ENCODE results near the gene TMEM63C.

DNA sequence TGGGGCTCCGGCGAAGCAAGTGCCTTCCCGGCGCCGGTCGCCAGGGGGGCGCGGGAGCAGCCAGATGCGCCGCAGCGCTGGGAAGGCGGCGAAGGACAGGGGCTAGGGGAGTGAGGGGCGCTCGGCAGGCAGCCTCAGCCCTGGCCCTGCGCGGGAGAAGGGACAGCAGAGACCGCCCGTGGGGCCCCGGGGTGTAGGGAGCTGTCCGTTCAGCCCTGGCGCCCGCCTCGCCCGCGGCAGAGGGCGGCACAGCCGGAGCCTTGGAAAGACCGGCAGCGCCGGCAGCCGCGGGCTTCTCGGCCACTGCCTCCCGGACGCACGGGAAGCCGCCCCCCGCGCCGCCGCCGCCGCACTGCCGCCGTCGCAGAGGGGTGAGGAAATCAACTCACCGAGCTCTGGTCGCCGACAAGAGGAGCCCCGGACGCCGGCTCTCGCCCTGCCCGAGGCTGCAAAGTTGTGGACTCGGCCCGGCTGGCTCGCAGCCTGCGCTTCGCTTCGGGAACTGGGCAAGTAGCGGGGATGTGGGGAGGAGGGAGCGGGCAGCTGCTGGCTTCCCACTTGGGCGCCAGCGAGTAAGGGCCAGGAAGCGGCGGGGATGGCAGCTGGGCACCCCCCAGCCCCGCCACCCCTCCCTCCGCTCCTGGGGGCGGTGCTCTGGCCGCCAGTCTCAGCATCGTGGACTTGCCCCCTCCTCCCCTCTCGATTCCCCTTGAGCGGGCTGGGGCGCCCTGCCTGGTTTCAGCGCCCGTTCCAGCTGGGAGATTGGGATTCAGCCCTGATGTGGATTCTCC is 40.2 kb upstream of the TMEM63C start, which contains the start of gene ZDHHC22:
- no peak for TF ChIP-seq POLR2AphosphoS5 (IDR thresholded peaks at IDR 0.05)
- TF ChIP-seq, protein P1, sequence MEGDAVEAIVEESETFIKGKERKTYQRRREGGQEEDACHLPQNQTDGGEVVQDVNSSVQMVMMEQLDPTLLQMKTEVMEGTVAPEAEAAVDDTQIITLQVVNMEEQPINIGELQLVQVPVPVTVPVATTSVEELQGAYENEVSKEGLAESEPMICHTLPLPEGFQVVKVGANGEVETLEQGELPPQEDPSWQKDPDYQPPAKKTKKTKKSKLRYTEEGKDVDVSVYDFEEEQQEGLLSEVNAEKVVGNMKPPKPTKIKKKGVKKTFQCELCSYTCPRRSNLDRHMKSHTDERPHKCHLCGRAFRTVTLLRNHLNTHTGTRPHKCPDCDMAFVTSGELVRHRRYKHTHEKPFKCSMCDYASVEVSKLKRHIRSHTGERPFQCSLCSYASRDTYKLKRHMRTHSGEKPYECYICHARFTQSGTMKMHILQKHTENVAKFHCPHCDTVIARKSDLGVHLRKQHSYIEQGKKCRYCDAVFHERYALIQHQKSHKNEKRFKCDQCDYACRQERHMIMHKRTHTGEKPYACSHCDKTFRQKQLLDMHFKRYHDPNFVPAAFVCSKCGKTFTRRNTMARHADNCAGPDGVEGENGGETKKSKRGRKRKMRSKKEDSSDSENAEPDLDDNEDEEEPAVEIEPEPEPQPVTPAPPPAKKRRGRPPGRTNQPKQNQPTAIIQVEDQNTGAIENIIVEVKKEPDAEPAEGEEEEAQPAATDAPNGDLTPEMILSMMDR (IDR thresholded peaks at IDR 0.05), result peak in 1 of 2 donors; percentile 36
- TF ChIP-seq EP300 (IDR thresholded peaks at IDR 0.05), result no peak
- TF ChIP-seq POLR2A (IDR thresholded peaks at IDR 0.05), result no peak
